Kidney (tissue), 14 donors: Measurements from ENCODE around the gene FAM170B. TPM values are rescaled to one million over a fixed set of nuclear protein-coding genes. Genes with fewer than 3 reads are reported as not detected.

Experiments
- DNase-seq, 5 donors: peaks; one replicate each; pipeline ENCODE4 v3.0.0-alpha.2; 2013 to 2020
- FAIRE-seq: peaks from 2 replicates; lab custom pipeline; 2012; peaks lifted over from hg19 to GRCh38; lab: Jason Lieb, UNC
- H3K27ac ChIP-seq, 2 donors: one replicate each; pipeline ENCODE4 v1.7.0; 2013; ENCODE audit warnings: low read depth in 2 of 2, low read length in 2 of 2, inconsistent platforms in 1 of 2
- H3K27me3 ChIP-seq: one replicate; pipeline ENCODE4 v1.7.1; 2013; ENCODE audit warnings: low read length, inconsistent platforms; ENCODE audit not compliant: control insufficient read depth, insufficient read depth
- H3K36me3 ChIP-seq, 3 donors: one replicate each; pipeline versions ENCODE4 v1.7.0 to v1.7.1; 2013; ENCODE audit warnings: low read length in 3 of 3, control low read depth in 1 of 3, inconsistent platforms in 1 of 3; ENCODE audit not compliant: insufficient read depth in 3 of 3, control insufficient read depth in 2 of 3
- H3K4me1 ChIP-seq, 3 donors: one replicate each; pipeline versions ENCODE4 v1.7.0 to v1.7.1; 2013; ENCODE audit warnings: low read length in 3 of 3, inconsistent platforms in 1 of 3, low read depth in 1 of 3; ENCODE audit not compliant: control insufficient read depth in 2 of 3, insufficient read depth in 2 of 3
- H3K4me3 ChIP-seq, 3 donors: one replicate each; pipeline versions ENCODE4 v1.7.0 to v1.8.1; 2013; ENCODE audit warnings: low read length in 3 of 3, control low read depth in 1 of 3, inconsistent platforms in 1 of 3
- H3K9ac ChIP-seq, 3 donors: one replicate each; pipeline versions ENCODE4 v1.7.0 to v1.7.1; 2013; ENCODE audit warnings: low read length in 3 of 3, control low read depth in 1 of 3, inconsistent platforms in 1 of 3
- H3K9me3 ChIP-seq, 3 donors: one replicate each; pipeline versions ENCODE4 v1.7.0 to v1.7.1; 2013; ENCODE audit warnings: low read length in 3 of 3, control low read depth in 1 of 3, inconsistent platforms in 1 of 3; ENCODE audit not compliant: control insufficient read depth in 2 of 3, insufficient read depth in 1 of 3
- intact Hi-C: fragments of 100-400 bp; cut with DNase I; formaldehyde crosslinking; loops from one replicate; pipeline ENCODE4 v1.11.1; 2022
- polyA plus RNA-seq: library from polyadenylated mRNA; stranded (reverse); fragments of 350-450 nt; fragmentation: Illumina TruSeq; extraction: RNeasy Lipid Tissue Mini Kit (QIAGEN cat#74804); gene quantifications from one replicate; pipeline ENCODE4 v1.2.3, GENCODE V29; 2014; ENCODE audit warnings: low read depth, low replicate concordance; ENCODE audit not compliant: insufficient read depth
- total RNA-seq: library from RNA; stranded (reverse); fragmentation: NEBNext Ultra II Directional; extraction: Animal tissue kit (Norgen Biotek cat#: 25700); gene quantifications from one replicate; pipeline ENCODE4 v1.2.1, GENCODE V29; 2021
- TF ChIP-seq, protein P1 (sequence below): IDR thresholded peaks from 3 replicates; pipeline ENCODE4 v1.5.1; 2012; ENCODE audit warnings: mild to moderate bottlenecking, moderate library complexity, borderline replicate concordance; ENCODE audit not compliant: insufficient read depth; ENCODE audit errors: extremely low read depth
- donor health status: control.
- donor health status: control.
- donor health status: control.
- donor health status: control.
- donor health status: control.
- donor health status: DM: yes; HTN: yes; CAD: no.
- donor health status: Normal renal cell carcinoma (clear cell type).

The FAM170B gene
- total and polyA plus RNA-seq, 2 donors from 2014 or later, result not detected

DNA sequence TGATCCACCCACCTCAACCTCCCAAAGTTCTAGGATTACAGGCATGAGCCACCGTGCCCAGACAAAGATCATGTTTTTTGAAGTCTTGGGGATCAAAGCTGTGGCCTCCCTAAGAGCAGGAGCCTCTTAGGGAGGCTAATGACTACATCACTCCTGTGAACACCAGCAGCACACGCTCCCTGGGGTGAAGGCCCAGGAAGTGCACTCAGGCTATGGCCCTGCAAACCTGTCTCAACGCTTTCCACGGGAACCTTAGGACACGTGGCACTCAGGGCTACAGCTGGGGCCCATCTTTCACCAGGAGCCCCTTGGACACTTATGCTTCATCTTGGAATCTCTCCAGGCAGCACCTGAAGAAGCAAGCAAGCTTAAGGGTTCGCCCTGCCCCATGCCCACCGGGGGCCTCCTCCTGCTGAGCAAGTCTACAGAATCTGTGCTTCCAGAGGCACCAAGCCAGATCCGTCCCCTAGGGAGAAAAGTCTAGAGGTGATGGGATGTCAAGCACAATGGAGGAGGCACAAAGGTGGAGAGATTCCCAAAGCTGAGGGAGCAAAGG, 36.9 kb downstream of the FAM170B start:
- TF ChIP-seq, protein P1, sequence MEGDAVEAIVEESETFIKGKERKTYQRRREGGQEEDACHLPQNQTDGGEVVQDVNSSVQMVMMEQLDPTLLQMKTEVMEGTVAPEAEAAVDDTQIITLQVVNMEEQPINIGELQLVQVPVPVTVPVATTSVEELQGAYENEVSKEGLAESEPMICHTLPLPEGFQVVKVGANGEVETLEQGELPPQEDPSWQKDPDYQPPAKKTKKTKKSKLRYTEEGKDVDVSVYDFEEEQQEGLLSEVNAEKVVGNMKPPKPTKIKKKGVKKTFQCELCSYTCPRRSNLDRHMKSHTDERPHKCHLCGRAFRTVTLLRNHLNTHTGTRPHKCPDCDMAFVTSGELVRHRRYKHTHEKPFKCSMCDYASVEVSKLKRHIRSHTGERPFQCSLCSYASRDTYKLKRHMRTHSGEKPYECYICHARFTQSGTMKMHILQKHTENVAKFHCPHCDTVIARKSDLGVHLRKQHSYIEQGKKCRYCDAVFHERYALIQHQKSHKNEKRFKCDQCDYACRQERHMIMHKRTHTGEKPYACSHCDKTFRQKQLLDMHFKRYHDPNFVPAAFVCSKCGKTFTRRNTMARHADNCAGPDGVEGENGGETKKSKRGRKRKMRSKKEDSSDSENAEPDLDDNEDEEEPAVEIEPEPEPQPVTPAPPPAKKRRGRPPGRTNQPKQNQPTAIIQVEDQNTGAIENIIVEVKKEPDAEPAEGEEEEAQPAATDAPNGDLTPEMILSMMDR, result no peak
- intact Hi-C loops, result no loop called here
- DNase-seq, result no peak
- H3K36me3 ChIP-seq, result peaks cover 0 to 3% (median 0%) of the 10 kb centered on the region in 3 donors
- no peaks in the 10 kb centered on the region for H3K9me3 ChIP-seq
- no peak for FAIRE-seq
- no peaks in the 10 kb centered on the region for H3K27me3 ChIP-seq
- no peak overlapping the region for H3K27ac ChIP-seq
- H3K4me3 ChIP-seq, result no peak overlapping the region
- no peak overlapping the region for H3K9ac ChIP-seq
- H3K4me1 ChIP-seq, result peaks cover 0 to 8% (median 4%) of the 10 kb centered on the region in 3 donors

DNA sequence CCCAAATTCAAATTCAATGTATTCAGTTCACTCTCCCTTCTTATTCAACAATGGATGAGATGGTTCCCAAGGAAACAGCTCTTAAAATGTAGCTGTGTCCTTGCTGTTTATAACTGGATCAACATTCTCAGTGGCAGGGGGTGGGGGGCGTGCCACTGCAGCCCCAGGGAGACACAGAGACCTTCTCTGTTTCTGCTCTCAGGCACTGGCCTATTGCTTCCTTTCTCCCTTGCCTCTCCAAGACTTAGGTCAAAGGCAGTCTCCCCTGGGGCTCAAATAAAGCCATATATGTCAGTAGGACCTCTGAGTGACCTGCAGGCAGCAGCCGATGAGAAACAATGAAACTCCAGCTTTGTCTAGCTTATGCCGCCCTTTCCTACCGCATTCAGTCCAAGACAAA, 39.2 kb downstream of the FAM170B start:
- no peak overlapping the region for H3K27ac ChIP-seq
- no peaks in the 10 kb centered on the region for H3K9me3 ChIP-seq
- TF ChIP-seq, protein P1, result no peak
- no peaks in the 10 kb centered on the region for H3K27me3 ChIP-seq
- peaks cover 0 to 8% (median 4%) of the 10 kb centered on the region in 3 donors for H3K4me1 ChIP-seq
- H3K36me3 ChIP-seq, result peaks cover 0 to 3% (median 0%) of the 10 kb centered on the region in 3 donors
- intact Hi-C loops, result no loop called here
- H3K4me3 ChIP-seq, result no peak overlapping the region
- no peak overlapping the region for H3K9ac ChIP-seq
- FAIRE-seq (no peak), DNase-seq (peak in 1 of 5 donors; percentile 57)

DNA sequence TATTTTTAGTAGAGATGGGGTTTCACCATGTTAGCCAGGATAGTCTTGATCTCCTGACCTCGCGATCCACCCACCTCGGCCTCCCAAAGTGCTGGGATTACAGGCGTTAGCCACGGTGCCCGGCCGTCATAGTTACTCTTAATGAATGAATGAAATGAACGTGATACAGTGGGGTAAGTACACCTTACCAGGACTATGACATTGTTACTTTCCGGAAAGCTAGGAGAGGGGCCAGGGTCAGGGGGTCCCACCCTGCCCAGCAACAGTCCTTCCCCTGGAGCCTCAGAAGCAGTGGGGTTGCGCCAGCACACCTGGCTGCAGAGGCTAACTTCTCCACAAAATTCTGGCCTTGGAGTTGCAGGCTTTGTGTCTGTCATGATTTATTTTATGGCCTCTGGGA, 39.9 kb downstream of the FAM170B start:
- no peak overlapping the region for H3K27ac ChIP-seq
- H3K4me3 ChIP-seq, result no peak overlapping the region
- no peak overlapping the region for H3K9ac ChIP-seq
- H3K4me1 ChIP-seq, result peaks cover 0 to 8% (median 4%) of the 10 kb centered on the region in 3 donors
- intact Hi-C loops, result no loop called here
- FAIRE-seq (no peak), DNase-seq (no peak)
- no peaks in the 10 kb centered on the region for H3K9me3 ChIP-seq
- H3K36me3 ChIP-seq, result peaks cover 0 to 1% (median 0%) of the 10 kb centered on the region in 3 donors
- TF ChIP-seq, protein P1, result no peak
- no peaks in the 10 kb centered on the region for H3K27me3 ChIP-seq

DNA sequence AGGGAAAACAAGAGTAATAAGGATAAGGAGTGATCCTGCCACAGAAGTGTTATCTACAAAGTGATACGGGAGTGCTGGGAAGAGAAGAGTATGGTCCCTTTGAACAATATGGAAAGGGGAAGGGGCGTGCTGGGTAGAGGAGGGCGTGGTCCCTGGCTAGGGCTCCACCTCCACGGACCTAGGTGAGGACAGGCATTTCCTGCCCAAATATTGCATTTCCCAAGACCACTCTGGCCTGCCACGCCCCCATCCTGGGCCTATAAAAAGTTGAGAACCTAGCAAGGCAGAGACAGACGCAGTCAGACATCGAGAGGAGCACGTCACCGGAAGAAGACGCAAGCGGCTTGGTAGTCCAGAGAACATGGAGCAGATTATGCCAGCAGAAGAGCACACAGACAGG, 41.3 kb downstream of the FAM170B start:
- no peaks in the 10 kb centered on the region for H3K36me3 ChIP-seq
- FAIRE-seq, result no peak
- no peak overlapping the region for H3K4me3 ChIP-seq
- DNase-seq, result no peak
- TF ChIP-seq, protein P1, result no peak
- H3K9ac ChIP-seq, result no peak overlapping the region
- intact Hi-C loops, result no loop called here
- H3K9me3 ChIP-seq, result no peaks in the 10 kb centered on the region
- H3K27ac ChIP-seq, result no peak overlapping the region
- H3K4me1 ChIP-seq, result peaks cover 0 to 8% (median 4%) of the 10 kb centered on the region in 3 donors
- H3K27me3 ChIP-seq, result no peaks in the 10 kb centered on the region
